Nephron progenitor cell (in vitro differentiated cells): ENCODE measurements around the gene ITGA2B.

Experiments used
- DNase-seq: peaks from one replicate; pipeline ENCODE4 v3.0.0; 2021
- H3K27ac Mint-ChIP-seq: 2 replicates; pipeline ENCODE4 v1.8.0; 2021; ENCODE audit warnings: mild to moderate bottlenecking, moderate library complexity, mixed read lengths
- H3K27me3 Mint-ChIP-seq: 2 replicates; pipeline ENCODE4 v1.8.0; 2021; ENCODE audit warnings: mild to moderate bottlenecking, low read depth, mixed read lengths; ENCODE audit not compliant: poor library complexity
- H3K36me3 Mint-ChIP-seq: 2 replicates; pipeline ENCODE4 v1.8.0; 2021; ENCODE audit warnings: low read depth, mixed read lengths
- H3K4me1 Mint-ChIP-seq: 2 replicates; pipeline ENCODE4 v1.8.0; 2021; ENCODE audit warnings: mixed read lengths
- H3K4me3 Mint-ChIP-seq: 2 replicates; pipeline ENCODE4 v1.8.0; 2021; ENCODE audit warnings: mild to moderate bottlenecking, moderate library complexity, mixed read lengths
- H3K9me3 Mint-ChIP-seq: 2 replicates; pipeline ENCODE4 v1.8.0; 2021; ENCODE audit warnings: mild to moderate bottlenecking, moderate library complexity, mixed read lengths
- CTCF ChIP-seq: fragments of 200-600 bp; sonication (generic); IDR thresholded peaks from 2 replicates; pipeline ENCODE4 v1.5.0; 2021; ENCODE audit warnings: antibody characterized with exemption

ITGA2B gene

GRCh38 chr17:44424828-44425461 lies 35.5 kb upstream of the ITGA2B start:
- no peak overlapping the region for H3K4me3 Mint-ChIP-seq
- H3K4me1 Mint-ChIP-seq: peaks cover 5% of the 10 kb centered on the region
- H3K9me3 Mint-ChIP-seq: no peaks in the 10 kb centered on the region
- no peak for TF ChIP-seq CTCF
- peak overlapping the region; percentile 43 for H3K27ac Mint-ChIP-seq
- no peaks in the 10 kb centered on the region for H3K27me3 Mint-ChIP-seq
- H3K36me3 Mint-ChIP-seq: peaks cover 75% of the 10 kb centered on the region
- DNase-seq: no peak

GRCh38 chr17:44417553-44417952 lies 28.1 kb upstream of the ITGA2B start:
- no peaks in the 10 kb centered on the region for H3K27me3 Mint-ChIP-seq
- DNase-seq: no peak
- H3K9me3 Mint-ChIP-seq: no peaks in the 10 kb centered on the region
- H3K27ac Mint-ChIP-seq: peak overlapping the region; percentile 43
- H3K4me1 Mint-ChIP-seq: peaks cover 5% of the 10 kb centered on the region
- no peak for TF ChIP-seq CTCF
- no peak overlapping the region for H3K4me3 Mint-ChIP-seq
- peaks cover 68% of the 10 kb centered on the region for H3K36me3 Mint-ChIP-seq

GRCh38 chr17:44416558-44417289 lies 27.3 kb upstream of the ITGA2B start:
- peaks cover 70% of the 10 kb centered on the region for H3K36me3 Mint-ChIP-seq
- TF ChIP-seq CTCF: no peak
- H3K27me3 Mint-ChIP-seq: no peaks in the 10 kb centered on the region
- no peak for DNase-seq
- H3K4me1 Mint-ChIP-seq: peaks cover 5% of the 10 kb centered on the region
- no peaks in the 10 kb centered on the region for H3K9me3 Mint-ChIP-seq
- H3K4me3 Mint-ChIP-seq: no peak overlapping the region
- H3K27ac Mint-ChIP-seq: no peak overlapping the region

- Mint-ChIP-seq H3K36me3 (peaks cover 62% of the 10 kb centered on the region), H3K4me3 (no peak overlapping the region), H3K9me3 (no peaks in the 10 kb centered on the region), H3K27ac (no peak overlapping the region), H3K27me3 (no peaks in the 10 kb centered on the region), H3K4me1 (no peaks in the 10 kb centered on the region)
- TF ChIP-seq CTCF: no peak
- DNase-seq: no peak
Measured at GRCh38 chr17:44414394-44415155, 25.1 kb upstream of the ITGA2B start.

GRCh38 chr17:44409309-44410028 lies 20.0 kb upstream of the ITGA2B start:
- Mint-ChIP-seq H3K9me3 (no peaks in the 10 kb centered on the region), H3K4me1 (no peaks in the 10 kb centered on the region), H3K4me3 (no peak overlapping the region), H3K36me3 (peaks cover 37% of the 10 kb centered on the region), H3K27ac (peak overlapping the region; percentile 42), H3K27me3 (no peaks in the 10 kb centered on the region)
- DNase-seq: no peak
- no peak for TF ChIP-seq CTCF
